Parathyroid adenoma (tissue), 2 donors: ENCODE data around the gene CLBA1.

Source experiments
- H2AFZ ChIP-seq: fragments of 300-600 bp; sonication (generic); one replicate; pipeline ENCODE4 v1.7.0; 2017; ENCODE audit warnings: antibody characterized with exemption, mild to moderate bottlenecking
- H3K27ac ChIP-seq: fragments of 300-600 bp; sonication (generic); one replicate; pipeline ENCODE4 v1.7.0; 2017
- H3K27me3 ChIP-seq: fragments of 300-600 bp; sonication (generic); one replicate; pipeline ENCODE4 v1.7.0; 2017; ENCODE audit warnings: low read length; ENCODE audit not compliant: control insufficient read depth, insufficient read depth
- H3K36me3 ChIP-seq: fragments of 300-600 bp; sonication (generic); one replicate; pipeline ENCODE4 v1.7.0; 2017; ENCODE audit warnings: low read length; ENCODE audit not compliant: control insufficient read depth, insufficient read depth
- H3K4me1 ChIP-seq: fragments of 300-600 bp; sonication (generic); one replicate; pipeline ENCODE4 v1.7.0; 2017; ENCODE audit warnings: control low read depth
- H3K4me2 ChIP-seq: fragments of 300-600 bp; sonication (generic); one replicate; pipeline ENCODE4 v1.7.0; 2017; ENCODE audit warnings: low read length
- H3K4me3 ChIP-seq: fragments of 300-600 bp; sonication (generic); one replicate; pipeline ENCODE4 v1.7.0; 2017; ENCODE audit warnings: low read depth, low read length
- H3K79me2 ChIP-seq: fragments of 300-600 bp; sonication (generic); one replicate; pipeline ENCODE4 v1.7.0; 2017; ENCODE audit warnings: control low read depth
- H3K9ac ChIP-seq: fragments of 300-600 bp; sonication (generic); one replicate; pipeline ENCODE4 v1.7.0; 2017; ENCODE audit warnings: mild to moderate bottlenecking
- H3K9me3 ChIP-seq: fragments of 300-600 bp; sonication (generic); one replicate; pipeline ENCODE4 v1.7.0; 2017; ENCODE audit warnings: low read length; ENCODE audit not compliant: control insufficient read depth
- CTCF ChIP-seq: fragments of 300-600 bp; sonication (generic); IDR thresholded peaks from one replicate; pipeline ENCODE4 v1.7.0; 2017; ENCODE audit warnings: antibody characterized with exemption, mild to moderate bottlenecking
- donor health status: primary hyperparathyroidism.

Gene CLBA1

GRCh38 chr14:104991896-104992230 is 6.3 kb downstream of the CLBA1 start:
- H3K9me3 ChIP-seq = no peaks in the 10 kb centered on the region
- no peak overlapping the region for H2AFZ ChIP-seq
- H3K27ac ChIP-seq = no peak overlapping the region
- no peaks in the 10 kb centered on the region for H3K36me3 ChIP-seq
- H3K4me2 ChIP-seq = no peak overlapping the region
- H3K9ac ChIP-seq = no peak overlapping the region
- H3K27me3 ChIP-seq = no peaks in the 10 kb centered on the region
- peaks cover 3% of the 10 kb centered on the region for H3K4me1 ChIP-seq
- TF ChIP-seq CTCF = no peak
- H3K4me3 ChIP-seq = no peak overlapping the region
- no peaks in the 10 kb centered on the region for H3K79me2 ChIP-seq

- no peak for TF ChIP-seq CTCF
- Histone ChIP-seq H3K9ac (no peak overlapping the region), H2AFZ (no peak overlapping the region), H3K4me1 (no peaks in the 10 kb centered on the region), H3K4me2 (no peak overlapping the region), H3K9me3 (no peaks in the 10 kb centered on the region), H3K27ac (no peak overlapping the region), H3K36me3 (no peaks in the 10 kb centered on the region), H3K4me3 (no peak overlapping the region), H3K79me2 (no peaks in the 10 kb centered on the region), H3K27me3 (no peaks in the 10 kb centered on the region)
Measured at GRCh38 chr14:104992501-104992900, 6.9 kb downstream of the CLBA1 start.

GRCh38 chr14:104993306-104993705 is 7.7 kb downstream of the CLBA1 start:
- Histone ChIP-seq H3K9ac (no peak overlapping the region), H3K79me2 (no peaks in the 10 kb centered on the region), H3K4me2 (no peak overlapping the region), H3K4me3 (no peak overlapping the region), H3K9me3 (no peaks in the 10 kb centered on the region), H3K4me1 (no peaks in the 10 kb centered on the region), H2AFZ (no peak overlapping the region), H3K36me3 (no peaks in the 10 kb centered on the region), H3K27me3 (no peaks in the 10 kb centered on the region), H3K27ac (no peak overlapping the region)
- TF ChIP-seq CTCF = no peak

GRCh38 chr14:104993808-104994591 is 8.4 kb downstream of the CLBA1 start:
- Histone ChIP-seq H3K27me3 (no peaks in the 10 kb centered on the region), H3K4me1 (no peaks in the 10 kb centered on the region), H3K9me3 (no peaks in the 10 kb centered on the region), H3K4me3 (no peak overlapping the region), H3K79me2 (no peaks in the 10 kb centered on the region), H3K27ac (no peak overlapping the region), H3K9ac (no peak overlapping the region), H3K36me3 (no peaks in the 10 kb centered on the region), H3K4me2 (no peak overlapping the region), H2AFZ (no peak overlapping the region)
- no peak for TF ChIP-seq CTCF

GRCh38 chr14:104994978-104995377 is 9.4 kb downstream of the CLBA1 start:
- Histone ChIP-seq H3K36me3 (no peaks in the 10 kb centered on the region), H3K9ac (no peak overlapping the region)
- TF ChIP-seq CTCF = no peak

More at GRCh38 chr14:104994978-104995377, 9.4 kb downstream of the CLBA1 start:
- Histone ChIP-seq H3K27me3 (no peaks in the 10 kb centered on the region), H3K9me3 (no peaks in the 10 kb centered on the region), H3K4me1 (no peaks in the 10 kb centered on the region), H3K4me2 (no peak overlapping the region), H3K27ac (no peak overlapping the region), H3K4me3 (no peak overlapping the region), H2AFZ (no peak overlapping the region), H3K79me2 (no peaks in the 10 kb centered on the region)
